Right lobe of liver (tissue), 6 donors: ENCODE results near the gene C12orf60. TPM values are rescaled to one million over a fixed set of nuclear protein-coding genes. Genes with fewer than 3 reads are reported as not detected.
A peak's percentile ranks its signal among the peaks of the same experiment; 100 is the strongest.

ENCODE experiments used
- ATAC-seq, 4 donors: fragments of 200-7000 bp; cut with Tn5 transposase; one replicate each; pipeline ENCODE4 v1.9.1; 2020; ENCODE audit warnings: mild to moderate bottlenecking in 4 of 4, moderate library complexity in 4 of 4
- DNase-seq, 3 donors: peaks; one replicate each; pipeline ENCODE4 v3.0.0-alpha.2; 2020
- H3K27ac ChIP-seq, 3 donors: fragments of 200-600 bp; one replicate each; pipeline ENCODE4 v1.8.0; 2022
- H3K27me3 ChIP-seq, 2 donors: fragments of 200-600 bp; one replicate each; pipeline ENCODE4 v1.8.0; 2022
- H3K36me3 ChIP-seq, 4 donors: fragments of 200-600 bp; sonication (generic) in 1 of 4; one replicate each; pipeline versions ENCODE4 v1.5.1 to v1.8.0; 2017 to 2022; ENCODE audit warnings: control low read depth in 1 of 4
- H3K4me1 ChIP-seq, 4 donors: fragments of 200-600 bp; sonication (generic) in 1 of 4; one replicate each; pipeline versions ENCODE4 v1.5.1 to v1.8.0; 2017 to 2022; ENCODE audit warnings: control low read depth in 1 of 4
- H3K4me3 ChIP-seq, 3 donors: fragments of 200-600 bp; one replicate each; pipeline ENCODE4 v1.8.0; 2022
- H3K9me3 ChIP-seq, 4 donors: fragments of 200-600 bp; sonication (generic) in 1 of 4; one replicate each; pipeline versions ENCODE4 v1.5.1 to v1.8.0; 2017 to 2022; ENCODE audit warnings: control low read depth in 1 of 4
- CTCF ChIP-seq, 4 donors: fragments of 200-600 bp in 3 of 4; fragments of 450-650 bp in 1 of 4; IDR thresholded peaks; one replicate each; pipeline versions ENCODE4 v1.5.1 to v1.8.0; 2016 to 2022; ENCODE audit warnings: antibody characterized with exemption in 4 of 4, mild to moderate bottlenecking in 2 of 4
- POLR2A ChIP-seq: fragments of 450-650 bp; IDR thresholded peaks from one replicate; pipeline ENCODE4 v1.6.1; 2017; ENCODE audit warnings: antibody characterized with exemption, mild to moderate bottlenecking
- WGBS: methylation state at CpG from one replicate; pipeline ENCODE4 v1.1.6; 2018; ENCODE audit warnings: low coverage, low lambda C conversion rate; ENCODE audit not compliant: insufficient coverage; ENCODE audit errors: missing lambda C conversion rate; 5-methylcytosine and 5-hydroxymethylcytosine counted together
- intact Hi-C, 2 donors: fragments of 100-400 bp; cut with DNase I; formaldehyde crosslinking; loops; one replicate each; pipeline versions ENCODE4 v1.11.2 to v1.14.1; 2022
- total RNA-seq, 6 experiments: library from RNA; depleted of rRNA in 2 of 6; stranded (reverse); fragments of >200 nt in 2 of 6; fragmentation: NEBNext Ultra II Directional in 3 of 6; extraction: Animal tissue kit (Norgen Biotek cat#: 25700) in 3 of 6; gene quantifications; one replicate each; pipeline versions ENCODE4 v1.1.0 to v1.2.4, GENCODE V29; 2016 to 2023
- donor health status: DM: no; HTN: yes; CAD: no.
- donor health status: DM: no; HTN: no; CAD: no.
- donor health status: DM: no; HTN: no; CAD: no.
- donor health status: DM: no; HTN: yes; CAD: no.
- donor health status: DM: no; HTN: yes; CAD: no.

The C12orf60 gene
- total RNA-seq, 6 experiments from 2014 or later: 0.37 to 0.91 (median 0.74) TPM

GRCh38 chr12:14836336-14837210 lies 33.1 kb downstream of the C12orf60 start:
- ATAC-seq: peak; percentile 35 to 83 (median 64)
- 55% methylated on average over 7 of the region's 7 CpGs for WGBS
- H3K4me1 ChIP-seq: peaks cover 0 to 43% (median 20%) of the 10 kb centered on the region in 4 donors
- no peak overlapping the region for H3K4me3 ChIP-seq
- H3K27me3 ChIP-seq: no peaks in the 10 kb centered on the region
- peak overlapping the region in 1 of 3 donors; percentile 64 for H3K27ac ChIP-seq
- H3K36me3 ChIP-seq: peaks cover 0 to 18% (median 5%) of the 10 kb centered on the region in 4 donors
- no peaks in the 10 kb centered on the region for H3K9me3 ChIP-seq
- no peak for TF ChIP-seq CTCF (IDR thresholded peaks at IDR 0.05)
- TF ChIP-seq POLR2A: no peak
- intact Hi-C loops: no loop called here
- DNase-seq: no peak

GRCh38 chr12:14839262-14839661 lies 35.8 kb downstream of the C12orf60 start:
- Histone ChIP-seq H3K9me3 (no peaks in the 10 kb centered on the region), H3K4me3 (no peak overlapping the region), H3K27ac (no peak overlapping the region), H3K27me3 (no peaks in the 10 kb centered on the region), H3K4me1 (peaks cover 0 to 38% (median 19%) of the 10 kb centered on the region in 4 donors), H3K36me3 (peaks cover 0 to 18% (median 5%) of the 10 kb centered on the region in 4 donors)
- WGBS: 100% methylated on average over 1 of the region's 1 CpG
- no peak for DNase-seq
- TF ChIP-seq CTCF (IDR thresholded peaks at IDR 0.05) (no peak), POLR2A (no peak)
- intact Hi-C loops: no loop called here
- no peak for ATAC-seq

- peak overlapping the region in 2 of 3 donors; percentile 59 to 64 for H3K4me3 ChIP-seq
- intact Hi-C loops: loop anchor here (5.0 to 10.0 kb wide), 2 partner anchors 68 to 154 kb away; a partner anchor contains a TSS
Observed at GRCh38 chr12:14840616-14841015, 37.1 kb downstream of the C12orf60 start.

GRCh38 chr12:14841761-14842160 lies 38.3 kb downstream of the C12orf60 start:
- TF ChIP-seq CTCF (IDR thresholded peaks at IDR 0.05) (no peak), POLR2A (peak; percentile 65)
- peak; percentile 78 to 88 (median 84) for ATAC-seq
- H3K27me3 ChIP-seq: no peaks in the 10 kb centered on the region
- H3K4me1 ChIP-seq: peaks cover 0 to 39% (median 14%) of the 10 kb centered on the region in 4 donors
- H3K36me3 ChIP-seq: peaks cover 0 to 18% (median 5%) of the 10 kb centered on the region in 4 donors
- H3K9me3 ChIP-seq: no peaks in the 10 kb centered on the region
- peak overlapping the region; percentile 40 to 64 (median 59) for H3K4me3 ChIP-seq
- intact Hi-C loops: loop anchor here (5.0 to 10.0 kb wide), 2 partner anchors 69 to 153 kb away; a partner anchor contains a TSS
- WGBS: 6% methylated on average over 3 of the region's 3 CpGs
- H3K27ac ChIP-seq: peak overlapping the region; percentile 83 to 94 (median 91)
- DNase-seq: peak; percentile 62 to 87 (median 68)

More at GRCh38 chr12:14840616-14841015, 37.1 kb downstream of the C12orf60 start:
- H3K36me3 ChIP-seq: peaks cover 0 to 18% (median 5%) of the 10 kb centered on the region in 4 donors
- H3K9me3 ChIP-seq: no peaks in the 10 kb centered on the region
- WGBS: 61% methylated on average over 3 of the region's 4 CpGs
- no peak for DNase-seq
- no peaks in the 10 kb centered on the region for H3K27me3 ChIP-seq
- TF ChIP-seq CTCF (IDR thresholded peaks at IDR 0.05) (no peak), POLR2A (peak; percentile 15)
- H3K4me1 ChIP-seq: peaks cover 0 to 39% (median 17%) of the 10 kb centered on the region in 4 donors
- ATAC-seq: peak in 3 of 4 donors; percentile 26 to 36 (median 35)
- H3K27ac ChIP-seq: peak overlapping the region; percentile 57 to 94 (median 91)
